HEK293 (cell line): ENCODE results near the gene MCTS1.

Experiments
- ZNF555 ChIP-seq: fragments of 450-650 bp; formaldehyde crosslinking; conservative IDR thresholded peaks from 2 replicates; pipeline ENCODE4 v1.5.1; 2017; ENCODE audit warnings: missing biosample characterization, mild to moderate bottlenecking, missing genetic modification characterization, inconsistent platforms
- TF ChIP-seq, protein P1 (sequence below): fragments of 450-650 bp; formaldehyde crosslinking; IDR thresholded peaks from 2 replicates; pipeline ENCODE4 v1.5.1; 2016; ENCODE audit warnings: missing biosample characterization, missing genetic modification characterization

DNA sequence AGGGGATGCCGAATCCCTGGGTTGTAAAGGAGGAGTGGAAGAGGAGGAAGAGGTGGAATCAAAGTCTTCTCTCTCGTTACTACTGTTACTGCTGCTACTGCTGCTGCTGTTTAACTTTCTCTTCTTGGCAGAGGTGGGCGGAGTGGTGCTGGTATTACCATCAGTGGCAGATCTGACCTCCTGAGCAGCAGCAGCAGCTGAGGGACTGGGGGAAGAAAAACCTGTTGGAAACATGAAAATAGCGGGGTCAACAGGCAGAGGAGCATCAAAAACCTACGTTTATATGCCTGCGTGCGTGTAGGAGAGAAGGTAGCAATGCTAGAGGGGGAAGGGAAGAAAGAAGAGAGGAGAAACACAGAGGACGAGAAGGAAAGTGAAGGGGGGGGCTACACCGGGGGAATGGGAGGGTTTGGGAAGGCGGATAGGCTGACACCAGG, 43.5 kb upstream of the MCTS1 start:
- no peak for TF ChIP-seq ZNF555 (tag by site-specific recombination)
- TF ChIP-seq, protein P1, sequence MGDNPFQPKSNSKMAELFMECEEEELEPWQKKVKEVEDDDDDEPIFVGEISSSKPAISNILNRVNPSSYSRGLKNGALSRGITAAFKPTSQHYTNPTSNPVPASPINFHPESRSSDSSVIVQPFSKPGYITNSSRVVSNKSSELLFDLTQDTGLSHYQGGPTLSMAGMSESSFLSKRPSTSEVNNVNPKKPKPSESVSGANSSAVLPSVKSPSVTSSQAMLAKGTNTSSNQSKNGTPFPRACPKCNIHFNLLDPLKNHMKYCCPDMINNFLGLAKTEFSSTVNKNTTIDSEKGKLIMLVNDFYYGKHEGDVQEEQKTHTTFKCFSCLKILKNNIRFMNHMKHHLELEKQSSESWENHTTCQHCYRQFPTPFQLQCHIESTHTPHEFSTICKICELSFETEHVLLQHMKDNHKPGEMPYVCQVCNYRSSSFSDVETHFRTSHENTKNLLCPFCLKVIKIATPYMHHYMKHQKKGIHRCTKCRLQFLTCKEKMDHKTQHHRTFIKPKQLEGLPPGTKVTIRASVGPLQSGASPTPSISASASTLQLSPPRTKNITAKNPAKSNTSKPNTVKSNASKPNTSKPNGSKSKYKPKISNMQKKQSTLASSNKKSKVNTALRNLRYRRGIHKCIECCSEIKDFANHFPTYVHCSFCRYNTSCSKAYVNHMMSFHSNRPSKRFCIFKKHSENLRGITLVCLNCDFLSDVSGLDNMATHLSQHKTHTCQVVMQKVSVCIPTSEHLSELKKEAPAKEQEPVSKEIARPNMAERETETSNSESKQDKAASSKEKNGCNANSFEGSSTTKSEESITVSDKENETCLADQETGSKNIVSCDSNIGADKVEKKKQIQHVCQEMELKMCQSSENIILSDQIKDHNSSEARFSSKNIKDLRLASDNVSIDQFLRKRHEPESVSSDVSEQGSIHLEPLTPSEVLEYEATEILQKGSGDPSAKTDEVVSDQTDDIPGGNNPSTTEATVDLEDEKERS (tag by site-specific recombination) = no peak
